Prostate gland (tissue), 2 donors: ENCODE measurements around the gene FAM180A.

Experiments
- CTCF ChIP-seq, 4 experiments: fragments of 200-600 bp in 2 of 4; fragments of 450-650 bp in 2 of 4; sonication (generic) in 2 of 4; IDR thresholded peaks; 1 replicate in 3 of 4; 2 replicates in 1 of 4; pipeline ENCODE4 v1.5.1; 2016 to 2019; ENCODE audit warnings: antibody characterized with exemption in 4 of 4, mild to moderate bottlenecking in 2 of 4, moderate library complexity in 2 of 4
- POLR2A ChIP-seq: fragments of 450-650 bp; IDR thresholded peaks from one replicate; pipeline ENCODE4 v1.6.1; 2016; ENCODE audit warnings: antibody characterized with exemption, mild to moderate bottlenecking
- POLR2AphosphoS5 ChIP-seq: sonication (generic); formaldehyde crosslinking; IDR thresholded peaks from one replicate; pipeline ENCODE4 v1.6.1; 2017; ENCODE audit warnings: antibody characterized with exemption

- no peak for TF ChIP-seq POLR2A
- TF ChIP-seq CTCF (IDR thresholded peaks at IDR 0.05): no peak
- TF ChIP-seq POLR2AphosphoS5: no peak
These were observed 41.3 kb upstream of the FAM180A start for GRCh38 chr7:135789956-135790355.
